ENCODE data around the gene IGFL1. TPM values are rescaled to one million over a fixed set of nuclear protein-coding genes. Genes with fewer than 3 reads are reported as not detected.

Gene IGFL1
- total and polyA plus RNA-seq, 9 donors: not detected

DNA sequence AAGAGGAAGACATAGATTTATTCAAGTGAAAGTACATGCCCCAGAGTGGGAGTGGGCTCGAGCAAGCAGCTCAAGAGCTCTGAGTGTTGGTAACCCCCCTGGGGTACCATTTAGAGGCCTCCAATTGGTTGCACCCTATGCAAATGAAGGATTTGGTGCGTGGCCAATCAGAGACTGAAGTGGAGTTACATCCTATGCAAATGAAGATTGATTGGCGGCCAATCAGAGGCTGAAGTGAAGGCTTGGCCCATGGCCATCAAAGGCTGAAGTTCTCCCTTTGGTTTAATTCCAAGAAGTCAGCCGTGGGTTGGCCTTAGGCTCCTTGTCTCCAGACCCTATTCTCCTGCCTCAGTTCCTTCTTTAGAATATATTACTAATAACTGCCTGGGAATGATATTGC, 12.9 kb upstream of the IGFL1 start:
- Histone ChIP-seq H3K36me3 (no peaks in the 10 kb centered on the region), H3K4me3 (no peak overlapping the region), H3K9me3 (no peaks in the 10 kb centered on the region), H3K27me3 (no peaks in the 10 kb centered on the region), H3K27ac (no peak overlapping the region), H3K4me1 (ENCODE audit: insufficient read depth) (no peaks in the 10 kb centered on the region)
- TF ChIP-seq EP300 (IDR thresholded peaks at IDR 0.05): no peak
- no peak for TF ChIP-seq POLR2A (IDR thresholded peaks at IDR 0.05)
- TF ChIP-seq, protein P1, sequence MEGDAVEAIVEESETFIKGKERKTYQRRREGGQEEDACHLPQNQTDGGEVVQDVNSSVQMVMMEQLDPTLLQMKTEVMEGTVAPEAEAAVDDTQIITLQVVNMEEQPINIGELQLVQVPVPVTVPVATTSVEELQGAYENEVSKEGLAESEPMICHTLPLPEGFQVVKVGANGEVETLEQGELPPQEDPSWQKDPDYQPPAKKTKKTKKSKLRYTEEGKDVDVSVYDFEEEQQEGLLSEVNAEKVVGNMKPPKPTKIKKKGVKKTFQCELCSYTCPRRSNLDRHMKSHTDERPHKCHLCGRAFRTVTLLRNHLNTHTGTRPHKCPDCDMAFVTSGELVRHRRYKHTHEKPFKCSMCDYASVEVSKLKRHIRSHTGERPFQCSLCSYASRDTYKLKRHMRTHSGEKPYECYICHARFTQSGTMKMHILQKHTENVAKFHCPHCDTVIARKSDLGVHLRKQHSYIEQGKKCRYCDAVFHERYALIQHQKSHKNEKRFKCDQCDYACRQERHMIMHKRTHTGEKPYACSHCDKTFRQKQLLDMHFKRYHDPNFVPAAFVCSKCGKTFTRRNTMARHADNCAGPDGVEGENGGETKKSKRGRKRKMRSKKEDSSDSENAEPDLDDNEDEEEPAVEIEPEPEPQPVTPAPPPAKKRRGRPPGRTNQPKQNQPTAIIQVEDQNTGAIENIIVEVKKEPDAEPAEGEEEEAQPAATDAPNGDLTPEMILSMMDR (IDR thresholded peaks at IDR 0.05): no peak
- intact Hi-C loops (cut with DNase I): no loop called here
- DNase-seq: no peak
- WGBS, 3 donors: 56 to 61% (median 58%) methylated on average over 4 of the region's 4 CpGs

DNA sequence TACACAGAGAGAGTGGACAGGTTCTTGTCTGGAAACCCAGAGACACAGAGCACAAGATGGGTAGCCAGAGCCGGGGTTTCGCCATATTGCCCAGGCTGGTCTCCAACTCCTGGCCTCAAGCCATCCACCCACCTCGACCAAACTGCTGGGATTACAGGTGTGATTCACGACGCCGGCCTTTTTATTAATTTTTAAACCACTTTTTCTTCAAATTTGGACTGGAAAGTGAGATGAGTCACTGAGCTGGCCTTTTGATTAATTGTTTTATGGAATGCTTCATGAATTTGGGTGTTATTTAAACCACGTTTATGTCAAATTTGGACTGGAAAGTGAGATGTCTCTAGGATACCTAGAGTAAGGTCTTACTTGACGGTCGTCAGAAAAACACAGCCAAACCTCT, 12.1 kb upstream of the IGFL1 start:
- no peaks in the 10 kb centered on the region for H3K9me3 ChIP-seq
- H3K36me3 ChIP-seq: no peaks in the 10 kb centered on the region
- H3K27me3 ChIP-seq: no peaks in the 10 kb centered on the region
- intact Hi-C loops (cut with DNase I): no loop called here
- no peak overlapping the region for H3K27ac ChIP-seq
- H3K4me1 ChIP-seq (ENCODE audit: insufficient read depth): peaks cover 6% of the 10 kb centered on the region
- no peak overlapping the region for H3K4me3 ChIP-seq
- TF ChIP-seq EP300 (IDR thresholded peaks at IDR 0.05) (no peak), POLR2A (IDR thresholded peaks at IDR 0.05) (no peak)
- TF ChIP-seq, protein P1 (IDR thresholded peaks at IDR 0.05): no peak
- 74 to 78% (median 76%) methylated on average over 9 of the region's 9 CpGs for WGBS, 3 donors
- no peak for DNase-seq

DNA sequence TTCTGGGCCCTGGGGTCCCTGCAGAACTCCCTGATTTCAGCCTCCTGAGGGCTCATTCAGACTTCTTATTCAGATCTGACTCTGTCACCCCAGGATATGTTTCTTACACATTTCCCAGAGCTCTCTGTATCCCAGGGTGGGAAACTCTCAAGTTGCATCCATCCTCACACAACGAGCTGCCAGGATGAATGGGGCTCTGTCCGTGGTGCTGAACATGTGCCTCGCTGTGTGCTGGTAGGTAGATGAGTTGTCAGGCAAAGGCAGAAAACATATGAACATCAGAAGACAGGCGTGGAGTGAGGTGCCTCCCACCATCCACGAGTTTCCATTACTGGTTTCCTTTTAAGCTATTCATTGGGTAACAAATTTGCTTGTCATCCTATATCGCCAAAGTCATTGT, 11.4 kb upstream of the IGFL1 start:
- H3K27me3 ChIP-seq: no peaks in the 10 kb centered on the region
- H3K4me1 ChIP-seq (ENCODE audit: insufficient read depth): peaks cover 11% of the 10 kb centered on the region
- DNase-seq: peak in 2 of 5 donors; percentile 33 to 59
- TF ChIP-seq, protein P1 (IDR thresholded peaks at IDR 0.05): no peak
- TF ChIP-seq POLR2A (IDR thresholded peaks at IDR 0.05): no peak
- TF ChIP-seq EP300 (IDR thresholded peaks at IDR 0.05): no peak
- intact Hi-C loops (cut with DNase I): no loop called here
- H3K4me3 ChIP-seq: no peak overlapping the region
- H3K9me3 ChIP-seq: no peaks in the 10 kb centered on the region
- H3K27ac ChIP-seq: no peak overlapping the region
- WGBS, 3 donors: 11 to 21% (median 16%) methylated on average over 6 of the region's 6 CpGs
- H3K36me3 ChIP-seq: no peaks in the 10 kb centered on the region

DNA sequence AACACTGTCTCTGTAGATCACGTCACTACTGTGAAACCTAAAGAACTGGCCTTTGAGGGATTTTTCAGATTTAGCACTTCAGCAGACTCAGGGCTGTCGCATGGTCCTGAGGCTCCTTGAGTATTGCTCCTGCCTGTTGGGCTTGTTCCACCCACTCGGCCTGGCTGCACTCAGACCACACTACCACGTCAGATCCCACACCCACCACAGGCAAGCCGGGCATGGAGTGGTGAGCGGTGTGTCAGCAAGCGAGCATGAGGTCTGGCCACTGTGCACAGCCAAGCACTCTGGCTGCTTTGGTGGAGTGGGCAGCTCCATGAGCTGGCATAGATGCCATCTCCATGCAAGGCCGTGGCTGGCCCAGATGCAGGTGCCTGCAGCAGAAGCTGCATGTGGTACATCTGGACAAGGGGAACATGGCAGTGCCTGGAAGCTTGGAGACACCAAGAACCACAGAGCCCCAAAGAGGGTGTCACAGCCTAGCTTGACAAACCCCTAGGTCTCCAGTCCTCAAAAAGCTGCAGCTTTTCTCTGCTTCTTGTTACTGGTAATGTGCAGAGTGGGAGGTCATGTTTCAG, 9.4 kb upstream of the IGFL1 start:
- no peaks in the 10 kb centered on the region for H3K36me3 ChIP-seq
- H3K27me3 ChIP-seq: no peaks in the 10 kb centered on the region
- intact Hi-C loops (cut with DNase I): no loop called here
- no peak overlapping the region for H3K4me3 ChIP-seq
- H3K9me3 ChIP-seq: no peaks in the 10 kb centered on the region
- WGBS, 3 donors: 72 to 84% (median 79%) methylated on average over 8 of the region's 8 CpGs
- H3K4me1 ChIP-seq (ENCODE audit: insufficient read depth): peaks cover 11% of the 10 kb centered on the region
- DNase-seq: no peak
- TF ChIP-seq POLR2A (IDR thresholded peaks at IDR 0.05) (no peak), EP300 (IDR thresholded peaks at IDR 0.05) (no peak)
- TF ChIP-seq, protein P1 (IDR thresholded peaks at IDR 0.05): no peak
- no peak overlapping the region for H3K27ac ChIP-seq
